SH-SY5Y (cell line): ENCODE results near the gene DNAJC3.

ENCODE experiments used
- GATA2 ChIP-seq: IDR thresholded peaks from 2 replicates; pipeline ENCODE4 v1.6.1; 2011; ENCODE audit warnings: mild to moderate bottlenecking, low read depth, low read length
- GATA3 ChIP-seq: IDR thresholded peaks from 2 replicates; pipeline ENCODE4 v1.6.1; 2011; ENCODE audit warnings: low read depth, mild to moderate bottlenecking, low read length, moderate library complexity

DNA sequence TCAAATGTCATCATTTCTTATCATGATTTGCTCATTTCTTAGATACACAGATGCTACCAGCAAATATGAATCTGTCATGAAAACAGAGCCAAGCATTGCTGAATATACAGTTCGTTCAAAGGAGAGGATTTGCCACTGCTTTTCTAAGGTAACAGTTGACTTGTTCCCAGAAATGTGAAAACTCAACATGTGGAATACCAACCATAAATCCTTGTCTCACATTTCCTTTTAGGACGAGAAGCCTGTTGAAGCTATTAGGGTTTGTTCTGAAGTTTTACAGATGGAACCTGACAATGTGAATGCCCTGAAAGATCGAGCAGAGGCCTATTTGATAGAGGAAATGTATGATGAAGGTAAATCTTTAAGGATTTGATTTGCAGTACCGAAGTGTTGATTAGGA is 86.7 kb downstream of the DNAJC3 start:
- TF ChIP-seq GATA2: no peak
- TF ChIP-seq GATA3: no peak
